Ishikawa (cell line): ENCODE data around the gene PLEKHJ1.

Experiments
- CEBPB ChIP-seq: IDR thresholded peaks from 2 replicates; pipeline ENCODE4 v1.6.1; 2012
- CREB1 ChIP-seq: IDR thresholded peaks from 2 replicates; pipeline ENCODE4 v1.6.1; 2012; ENCODE audit warnings: low read depth
- EGR1 ChIP-seq: IDR thresholded peaks from 2 replicates; pipeline ENCODE4 v1.6.1; 2012
- EP300 ChIP-seq: IDR thresholded peaks from 2 replicates; pipeline ENCODE4 v1.6.1; 2012; ENCODE audit warnings: borderline replicate concordance
- FOXM1 ChIP-seq: IDR thresholded peaks from 2 replicates; pipeline ENCODE4 v1.6.1; 2012; ENCODE audit warnings: low read depth, borderline replicate concordance
- MAX ChIP-seq: IDR thresholded peaks from 2 replicates; pipeline ENCODE4 v1.6.1; 2012
- NFIC ChIP-seq: IDR thresholded peaks from 2 replicates; pipeline ENCODE4 v1.6.1; 2012
- RAD21 ChIP-seq: IDR thresholded peaks from 2 replicates; pipeline ENCODE4 v1.6.1; 2012; ENCODE audit warnings: low read depth
- REST ChIP-seq: IDR thresholded peaks from 2 replicates; pipeline ENCODE4 v1.6.1; 2012; ENCODE audit warnings: low read depth, mild to moderate bottlenecking
- TAF1 ChIP-seq: IDR thresholded peaks from 2 replicates; pipeline ENCODE4 v1.6.1; 2012; ENCODE audit warnings: low read depth, mild to moderate bottlenecking
- TCF12 ChIP-seq: IDR thresholded peaks from 2 replicates; pipeline ENCODE4 v1.6.1; 2012; ENCODE audit warnings: low read depth
- TEAD4 ChIP-seq: IDR thresholded peaks from 2 replicates; pipeline ENCODE4 v1.6.1; 2012
- YY1 ChIP-seq: IDR thresholded peaks from 2 replicates; pipeline ENCODE4 v1.6.1; 2012; ENCODE audit warnings: low read depth
- ZBTB7A ChIP-seq: IDR thresholded peaks from 2 replicates; pipeline ENCODE4 v1.6.1; 2012; ENCODE audit warnings: low read depth
- TF ChIP-seq, protein P1 (sequence below): IDR thresholded peaks from 2 replicates; pipeline ENCODE4 v1.6.1; 2012

Gene PLEKHJ1

DNA sequence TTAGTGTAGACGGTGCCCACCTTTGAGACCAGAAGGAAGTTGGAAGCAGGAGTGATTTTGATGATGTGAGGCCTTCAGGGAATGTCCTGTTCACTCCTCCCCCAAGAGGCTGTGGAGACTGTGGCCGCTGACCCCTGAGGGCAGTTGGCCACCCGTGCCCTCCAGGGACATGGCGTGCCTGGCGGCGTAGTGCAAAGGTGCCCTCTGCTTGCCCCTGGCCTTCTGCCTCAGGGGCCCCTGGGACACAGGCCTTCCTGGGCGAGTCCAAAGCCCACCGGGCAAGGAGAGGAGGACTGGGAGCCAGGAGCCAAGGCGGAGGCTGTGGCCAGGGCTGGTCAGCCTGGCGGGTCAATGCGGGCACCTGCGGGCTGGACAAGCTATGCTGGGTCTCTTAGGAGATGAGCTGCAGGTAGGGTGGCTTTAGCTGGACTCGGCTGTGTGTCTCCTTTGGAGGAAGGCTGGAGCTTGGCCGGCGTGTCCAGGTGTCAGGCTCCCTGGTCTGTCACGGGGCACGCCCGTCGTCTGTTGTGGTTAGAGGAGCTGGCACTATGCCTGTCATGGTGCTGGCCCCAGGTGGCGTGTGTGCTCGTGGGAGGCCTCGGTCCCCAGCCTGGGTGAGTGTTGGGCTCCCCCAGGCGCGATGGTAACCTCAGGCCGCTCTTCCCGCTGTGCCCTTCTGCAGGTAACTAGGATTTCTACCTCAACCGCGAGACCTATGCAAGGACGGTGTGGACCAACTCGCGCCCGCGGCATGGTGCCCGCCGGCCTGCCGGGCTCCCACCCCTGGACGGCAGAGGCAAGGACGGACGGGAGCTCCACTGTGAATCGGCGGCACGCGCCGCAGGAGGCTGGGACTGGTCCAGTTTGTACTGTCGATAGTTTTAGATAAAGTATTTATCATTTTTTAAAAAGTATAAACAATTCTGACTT lies 6.8 kb downstream of the PLEKHJ1 start:
- TF ChIP-seq EP300 (no peak), ZBTB7A (no peak), NFIC (no peak), YY1 (no peak), TEAD4 (no peak), TAF1 (no peak)
- TF ChIP-seq, protein P1, sequence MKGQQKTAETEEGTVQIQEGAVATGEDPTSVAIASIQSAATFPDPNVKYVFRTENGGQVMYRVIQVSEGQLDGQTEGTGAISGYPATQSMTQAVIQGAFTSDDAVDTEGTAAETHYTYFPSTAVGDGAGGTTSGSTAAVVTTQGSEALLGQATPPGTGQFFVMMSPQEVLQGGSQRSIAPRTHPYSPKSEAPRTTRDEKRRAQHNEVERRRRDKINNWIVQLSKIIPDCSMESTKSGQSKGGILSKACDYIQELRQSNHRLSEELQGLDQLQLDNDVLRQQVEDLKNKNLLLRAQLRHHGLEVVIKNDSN, result no peak

DNA sequence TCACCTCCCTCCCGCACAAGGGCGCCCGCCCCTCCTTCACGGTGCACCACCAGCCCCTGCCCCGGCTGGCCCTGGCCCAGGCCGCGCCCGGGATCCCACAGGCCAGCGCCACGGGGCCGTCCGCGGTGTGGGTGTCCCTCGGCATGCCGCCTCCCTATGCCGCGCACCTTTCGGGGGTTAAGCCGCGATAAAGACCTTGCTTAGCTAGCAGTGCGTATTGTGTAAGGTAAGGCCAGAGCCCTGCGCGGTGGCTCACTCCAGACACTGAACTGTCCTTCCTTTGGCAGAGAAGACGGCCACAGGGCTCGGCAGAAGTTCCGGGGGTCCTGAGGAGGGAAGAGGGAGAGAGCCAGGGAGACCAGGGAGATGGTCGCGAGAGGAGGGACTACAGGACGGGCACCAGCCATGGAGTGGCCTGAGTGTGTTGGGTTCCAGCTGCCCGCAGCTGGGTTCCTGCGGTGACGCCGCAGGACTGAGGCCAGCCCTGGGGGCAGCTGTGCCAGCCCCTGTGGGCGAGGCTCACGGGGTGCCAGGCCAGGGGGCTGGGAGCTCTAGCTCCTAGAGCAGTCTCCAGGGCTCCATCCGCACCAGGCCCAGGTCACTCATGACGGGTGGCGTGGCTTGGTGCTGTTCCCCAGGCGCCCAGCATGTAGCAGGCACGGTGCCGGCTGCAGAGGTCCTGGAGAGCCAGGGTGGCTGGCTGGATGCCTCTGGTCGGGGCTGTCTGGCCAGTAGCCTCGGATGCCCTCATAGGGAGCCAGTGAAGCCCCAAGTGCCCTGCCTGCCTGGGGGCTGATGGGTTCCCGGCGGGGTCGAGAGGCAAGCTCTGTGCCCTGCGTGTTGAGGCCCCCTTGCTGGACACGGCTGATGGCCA lies 7.7 kb downstream of the PLEKHJ1 start:
- TF ChIP-seq CREB1 (no peak), RAD21 (no peak), EP300 (no peak), TAF1 (no peak), TEAD4 (no peak), ZBTB7A (no peak)

GRCh38 chr19:2227415-2228156 lies 8.5 kb downstream of the PLEKHJ1 start:
- TF ChIP-seq TEAD4 (no peak), EP300 (no peak), YY1 (no peak), EGR1 (no peak), TCF12 (no peak), MAX (no peak), RAD21 (no peak), FOXM1 (no peak), TAF1 (no peak), CREB1 (no peak), ZBTB7A (no peak), REST (no peak), NFIC (no peak), CEBPB (no peak)
- TF ChIP-seq, protein P1, result no peak

- TF ChIP-seq TAF1 (no peak), FOXM1 (no peak), RAD21 (no peak)
Observed at GRCh38 chr19:2226840-2227360, 9.2 kb downstream of the PLEKHJ1 start.

- TF ChIP-seq CEBPB, result no peak
- no peak for TF ChIP-seq FOXM1
- TF ChIP-seq, protein P1, result no peak
- TF ChIP-seq CREB1, result no peak
- no peak for TF ChIP-seq REST
- no peak for TF ChIP-seq NFIC
- TF ChIP-seq EGR1, result no peak
Observed at GRCh38 chr19:2226051-2226839, 9.9 kb downstream of the PLEKHJ1 start.
